NCI-H446 treated with DMSO at 0.1 percent for 48 hours (cell line): ENCODE measurements around the gene ABHD12B.
"Not testable (repeated sequence)": the region's sequence is repeated elsewhere in the genome, so short reads cannot be mapped to it uniquely, and the experiment has no call there.

Experiments
- DNase-seq: peaks from one replicate; lab custom pipeline; 2025; lab: John Stamatoyannopoulos, UW

ABHD12B gene

GRCh38 chr14:50839691-50840090 lies 32.2 kb upstream of the ABHD12B start:
- peak; percentile 58 for DNase-seq

DNA sequence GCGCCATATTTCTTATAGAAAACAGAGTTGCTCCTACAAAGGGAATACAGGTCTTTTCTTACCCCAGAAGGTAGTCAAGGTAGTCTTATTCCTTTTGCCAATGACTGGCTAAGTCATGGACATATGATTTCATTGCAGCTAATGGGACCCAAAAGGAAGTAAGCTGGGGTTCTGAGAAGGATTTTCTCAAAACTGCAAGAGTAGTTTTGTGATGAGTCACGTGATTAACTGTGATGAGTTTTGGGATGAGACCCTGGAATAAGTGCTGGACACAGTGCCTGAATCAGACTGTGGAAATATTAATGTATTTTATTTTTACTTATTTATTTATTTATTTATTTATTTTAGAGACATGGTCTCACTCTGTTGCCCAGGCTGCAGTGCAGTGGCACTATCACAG lies 27.5 kb upstream of the ABHD12B start:
- DNase-seq: no peak

GRCh38 chr14:50845166-50845565 lies 26.7 kb upstream of the ABHD12B start:
- DNase-seq: no peak

- DNase-seq: no peak
Observed at GRCh38 chr14:50846226-50846880, 25.5 kb upstream of the ABHD12B start.

DNA sequence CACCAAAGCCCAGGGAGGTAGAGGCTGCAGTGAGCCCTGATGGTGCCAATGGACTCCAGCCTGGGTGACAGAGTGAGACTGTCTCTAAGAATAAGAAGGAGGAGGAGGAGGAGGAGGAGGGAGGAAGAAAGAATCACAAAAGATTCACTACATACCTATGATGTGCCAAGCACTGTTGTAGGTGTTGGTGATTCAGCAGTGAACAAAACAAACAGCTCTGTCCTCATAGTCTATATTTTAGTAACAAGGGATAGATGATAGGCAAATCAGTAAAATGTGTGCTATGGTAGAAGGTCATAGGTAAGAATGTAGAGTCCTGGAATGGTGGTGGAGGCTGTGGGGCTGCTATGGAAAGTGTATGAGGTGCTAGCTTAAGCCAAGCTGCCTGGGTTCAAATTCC lies 18.0 kb upstream of the ABHD12B start:
- DNase-seq: no peak

- DNase-seq: no peak
Observed at GRCh38 chr14:50854521-50854920, 17.3 kb upstream of the ABHD12B start.

- no peak for DNase-seq
Observed at GRCh38 chr14:50855558-50855957, 16.3 kb upstream of the ABHD12B start.

DNA sequence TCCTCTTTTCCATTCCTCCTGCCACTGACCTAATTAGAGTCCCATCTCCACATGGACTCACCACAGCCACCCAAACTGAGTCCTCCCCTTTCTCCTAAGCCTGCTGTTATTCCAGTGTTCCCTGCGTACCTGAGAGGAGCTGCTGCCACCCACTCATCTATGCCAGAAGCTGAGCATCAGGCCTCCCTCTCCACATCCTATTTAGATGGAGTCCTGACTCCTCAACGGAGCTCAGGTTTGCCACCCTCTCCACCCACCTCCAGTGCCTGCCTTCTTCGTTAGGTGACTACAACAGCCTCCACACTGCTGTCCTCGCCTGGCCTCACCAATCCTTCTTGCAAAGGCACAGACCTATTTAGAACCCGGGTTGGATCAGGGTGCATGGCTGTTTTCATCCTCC lies 15.2 kb upstream of the ABHD12B start:
- DNase-seq: no peak

- DNase-seq: no peak
Observed at GRCh38 chr14:50859296-50859624, 12.6 kb upstream of the ABHD12B start.

DNA sequence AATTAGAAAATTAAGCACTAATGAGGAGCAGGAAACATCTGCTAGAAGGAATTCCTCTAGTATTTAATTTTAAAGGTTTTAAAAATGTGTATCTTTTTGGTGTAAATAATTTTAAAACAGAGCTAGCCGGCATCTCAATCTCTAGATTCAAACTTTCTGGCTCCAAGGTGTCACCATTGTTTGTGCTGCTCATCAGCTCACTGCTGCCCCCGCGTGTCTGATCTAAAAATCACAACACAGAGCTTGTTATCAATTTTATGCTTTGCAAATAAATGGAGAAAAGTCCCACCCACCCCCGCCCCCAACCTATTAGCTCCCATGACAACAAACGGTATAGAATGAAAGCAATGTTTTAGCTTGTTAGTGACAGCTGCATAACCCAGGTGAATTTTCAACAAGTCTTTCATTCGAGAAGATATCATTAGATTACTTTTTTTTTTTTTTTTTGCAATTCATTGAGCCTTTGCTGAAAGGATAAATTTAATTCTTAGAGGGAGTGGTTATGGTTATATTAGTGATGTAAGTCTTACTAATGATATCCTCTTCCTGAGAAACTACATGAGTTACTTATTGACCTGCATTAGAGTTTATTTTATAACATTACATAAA lies 11.3 kb upstream of the ABHD12B start:
- peak; percentile 44 for DNase-seq

GRCh38 chr14:50862036-50862570 lies 9.8 kb upstream of the ABHD12B start:
- DNase-seq: no peak

GRCh38 chr14:50864237-50864636 lies 7.6 kb upstream of the ABHD12B start:
- no peak for DNase-seq

DNA sequence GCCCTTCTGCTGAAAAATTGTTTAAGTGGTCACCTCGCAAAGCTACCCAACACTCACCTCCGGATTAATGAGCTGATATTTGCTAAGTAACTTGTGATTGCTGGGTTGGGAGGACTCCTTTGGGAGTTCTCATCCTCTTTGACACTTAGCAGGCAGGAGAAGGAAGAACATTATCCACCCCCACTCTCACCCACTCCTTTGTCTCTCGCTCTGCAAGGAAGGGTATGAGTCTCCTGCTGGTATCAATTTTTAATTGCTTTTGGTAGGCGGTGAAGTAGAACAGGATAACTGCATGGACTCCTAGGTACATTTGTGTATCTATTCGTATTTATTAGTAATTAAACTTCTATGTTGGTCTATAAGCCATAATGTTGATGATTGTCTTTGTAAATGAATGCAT lies 6.9 kb upstream of the ABHD12B start:
- no peak for DNase-seq

DNA sequence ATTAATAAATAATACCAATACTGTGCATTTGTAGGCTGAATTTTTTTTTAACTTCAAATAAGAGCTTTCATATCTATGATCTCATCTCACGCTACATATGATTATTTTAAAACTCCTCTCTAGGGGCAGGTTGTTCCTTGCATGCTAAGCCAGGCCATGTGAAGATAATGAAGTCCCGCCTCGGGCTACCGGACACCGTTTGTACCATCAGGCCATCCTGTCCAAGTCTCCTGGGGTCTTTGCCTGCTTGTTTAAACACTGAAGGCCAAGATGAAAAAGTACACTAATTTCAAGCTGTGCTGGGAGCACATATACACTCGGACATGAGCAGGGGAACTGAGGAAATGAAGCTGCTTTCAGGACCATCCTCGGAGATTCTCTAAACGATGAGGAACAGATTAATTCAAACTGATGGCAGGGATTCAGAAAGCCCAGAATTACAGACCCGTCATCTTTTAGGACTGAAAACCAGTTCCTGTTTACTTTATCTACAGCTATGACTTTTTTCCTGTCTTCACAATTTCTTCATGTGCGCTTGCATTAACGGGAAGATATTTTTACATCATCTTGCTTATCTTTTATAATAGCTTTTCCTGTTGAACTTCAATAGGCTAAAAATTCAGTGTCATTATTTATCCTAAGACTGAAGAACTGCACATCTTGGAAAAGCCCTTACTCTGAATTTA lies 6.3 kb upstream of the ABHD12B start:
- DNase-seq: no peak

DNA sequence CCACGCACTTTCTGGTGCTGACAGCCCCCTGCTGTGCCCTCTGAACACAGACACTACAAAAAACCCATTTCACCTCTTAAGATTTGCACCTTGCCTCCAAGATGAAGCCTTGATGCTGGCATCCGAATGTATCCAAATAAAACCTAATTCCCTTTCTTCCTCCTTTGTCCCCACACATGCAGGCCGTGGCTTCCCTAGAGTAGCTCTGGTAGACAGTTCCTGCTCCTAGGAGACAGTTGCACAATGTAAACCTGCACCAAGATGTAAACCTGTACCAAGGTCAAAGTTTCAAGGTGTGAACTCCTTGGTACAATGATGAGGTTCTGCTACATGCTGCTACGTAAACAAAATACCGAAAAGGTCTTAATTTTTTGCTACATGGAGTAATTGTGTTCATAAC lies 625 bp upstream of the ABHD12B start:
- no peak for DNase-seq

DNA sequence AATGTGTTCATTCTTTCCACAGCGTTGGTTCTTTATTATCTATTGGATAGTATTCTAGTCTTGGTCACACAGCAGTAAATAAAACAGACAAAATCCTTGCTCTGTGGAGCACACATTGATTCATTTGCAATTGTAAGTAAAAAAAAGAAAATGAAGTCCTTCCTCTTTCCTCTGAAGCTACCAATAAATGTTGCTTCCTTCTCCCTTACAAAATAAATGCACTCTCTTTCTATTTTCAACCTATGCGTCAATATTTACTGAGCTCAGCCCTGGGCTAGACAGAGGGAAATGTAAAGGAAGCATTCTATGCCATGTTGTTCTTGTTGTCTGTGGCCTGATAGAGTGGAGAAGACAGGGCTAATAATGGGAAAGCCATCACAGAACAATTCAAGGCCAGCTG lies 2.9 kb downstream of the ABHD12B start:
- DNase-seq: no peak

GRCh38 chr14:50875359-50876070 lies 3.7 kb downstream of the ABHD12B start:
- DNase-seq: no peak

GRCh38 chr14:50882932-50883826 lies 11.3 kb downstream of the ABHD12B start:
- DNase-seq: no peak

DNA sequence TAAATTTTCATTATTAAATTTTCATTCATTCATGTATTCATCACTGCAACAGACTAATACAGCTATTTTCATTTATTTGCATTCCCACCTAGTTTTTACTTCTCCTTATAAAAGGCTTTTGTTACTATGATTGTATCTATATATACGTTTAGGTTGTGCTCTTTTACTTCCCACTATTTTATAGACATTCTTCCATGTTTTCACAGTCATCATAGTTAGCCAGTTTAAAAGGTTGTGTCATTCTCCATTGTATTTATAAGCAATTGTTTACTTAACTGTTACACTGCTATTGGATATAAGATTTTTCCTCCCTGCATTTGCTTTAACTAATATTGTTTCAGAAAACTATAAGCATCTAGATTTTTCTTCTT lies 12.0 kb downstream of the ABHD12B start:
- no peak for DNase-seq

- no peak for DNase-seq
Observed at GRCh38 chr14:50887476-50887875, 15.6 kb downstream of the ABHD12B start.

DNA sequence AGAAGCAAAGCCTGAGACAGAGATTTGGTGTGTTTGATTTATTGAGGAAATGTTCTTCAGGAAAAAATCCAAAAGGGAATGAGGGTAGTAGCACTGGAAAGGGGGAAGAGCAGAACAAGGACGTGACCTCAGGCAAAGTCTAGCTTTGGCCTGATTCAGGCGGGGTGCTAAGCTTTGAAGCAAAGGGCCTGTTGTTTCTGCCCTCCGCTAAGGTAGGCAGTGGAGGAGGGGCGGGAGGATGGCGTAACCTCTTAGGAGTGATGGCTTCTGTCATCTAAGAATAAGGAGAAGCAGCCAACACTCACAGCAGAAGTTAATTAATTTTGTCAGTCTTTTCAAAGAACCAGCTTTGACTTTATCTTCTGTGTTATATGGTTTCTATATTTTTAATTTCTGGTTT lies 20.4 kb downstream of the ABHD12B start:
- no peak for DNase-seq

- not testable (repeated sequence) for DNase-seq
Observed at GRCh38 chr14:50896421-50896820, 24.6 kb downstream of the ABHD12B start.
